ENCODE data around the gene KLHL28.
"Not testable (repeated sequence)": the region's sequence is repeated elsewhere in the genome, so short reads cannot be mapped to it uniquely, and the experiment has no call there.

The KLHL28 gene

GRCh38 chr14:44896275-44897040, 65.3 kb downstream of the KLHL28 start:
- no peak for DNase-seq

GRCh38 chr14:44895716-44896115, 66.0 kb downstream of the KLHL28 start:
- DNase-seq: no peak

GRCh38 chr14:44893535-44893934, 68.2 kb downstream of the KLHL28 start:
- DNase-seq: no peak

- DNase-seq: not testable (repeated sequence)
Observed at GRCh38 chr14:44891726-44892372, 69.9 kb downstream of the KLHL28 start.

GRCh38 chr14:44889595-44890471, 71.9 kb downstream of the KLHL28 start:
- DNase-seq: no peak

GRCh38 chr14:44887596-44887955, 74.2 kb downstream of the KLHL28 start:
- DNase-seq: no peak

- DNase-seq: no peak
Observed at GRCh38 chr14:44886860-44887595, 74.7 kb downstream of the KLHL28 start.

GRCh38 chr14:44880791-44881190, 81.0 kb downstream of the KLHL28 start:
- no peak for DNase-seq
